Heart left ventricle (tissue), 16 donors: Measurements from ENCODE around the gene CELF4. TPM values are rescaled to one million over a fixed set of nuclear protein-coding genes. Genes with fewer than 3 reads are reported as not detected.

Experiments used
- ATAC-seq, 4 donors: fragments of 200-7000 bp; cut with Tn5 transposase; one replicate each; pipeline ENCODE4 v1.9.1; 2020 to 2022; ENCODE audit warnings: moderate library complexity in 4 of 4, mild to moderate bottlenecking in 3 of 4, moderate number of reproducible peaks in 1 of 4
- DNase-seq, 5 donors: peaks; one replicate each; pipeline ENCODE4 v3.0.0-alpha.2; 2020
- H3K27ac ChIP-seq, 12 donors: fragments of 200-600 bp; sonication (generic) in 4 of 12; one replicate each; pipeline versions ENCODE4 v1.5.0 to v1.8.0; 2016 to 2022; ENCODE audit warnings: mild to moderate bottlenecking in 2 of 12
- H3K27me3 ChIP-seq, 9 donors: fragments of 200-600 bp; sonication (generic) in 2 of 9; one replicate each; pipeline versions ENCODE4 v1.5.1 to v1.8.0; 2016 to 2022; ENCODE audit warnings: mild to moderate bottlenecking in 3 of 9
- H3K36me3 ChIP-seq, 9 donors: fragments of 200-600 bp; sonication (generic) in 2 of 9; one replicate each; pipeline versions ENCODE4 v1.5.0 to v1.8.0; 2018 to 2022; ENCODE audit warnings: mild to moderate bottlenecking in 2 of 9
- H3K4me1 ChIP-seq, 12 donors: fragments of 200-600 bp; sonication (generic) in 4 of 12; one replicate each; pipeline versions ENCODE4 v1.5.0 to v1.8.0; 2016 to 2022; ENCODE audit warnings: mild to moderate bottlenecking in 3 of 12
- H3K4me3 ChIP-seq, 12 donors: fragments of 200-600 bp; sonication (generic) in 4 of 12; one replicate each; pipeline versions ENCODE4 v1.5.0 to v1.8.0; 2017 to 2022; ENCODE audit warnings: mild to moderate bottlenecking in 9 of 12, moderate library complexity in 4 of 12
- H3K9me3 ChIP-seq, 12 donors: fragments of 200-600 bp; sonication (generic) in 4 of 12; one replicate each; pipeline versions ENCODE4 v1.5.0 to v1.8.0; 2016 to 2022; ENCODE audit warnings: mild to moderate bottlenecking in 1 of 12
- POLR2A ChIP-seq, 2 donors: fragments of 450-650 bp; IDR thresholded peaks; one replicate each; pipeline ENCODE4 v1.6.1; 2017; ENCODE audit warnings: antibody characterized with exemption in 2 of 2, mild to moderate bottlenecking in 2 of 2, moderate library complexity in 2 of 2
- WGBS, 4 donors: extraction: QIAGEN DNeasy Blood & Tissue Kit in 2 of 4; methylation state at CpG; one replicate each; pipeline versions ENCODE4 v1.1.5 to v1.1.7; 2013 to 2018; 5-methylcytosine and 5-hydroxymethylcytosine counted together
- intact Hi-C, 10 donors: fragments of 100-400 bp; cut with DNase I; formaldehyde crosslinking; loops; one replicate each; pipeline versions ENCODE4 v1.11.1 to v1.14.2; 2022
- polyA plus RNA-seq, 2 donors: library from polyadenylated mRNA; stranded (reverse); fragments of 200-250 nt; gene quantifications; one replicate each; pipeline ENCODE4 v1.2.3, GENCODE V29; 2013
- total RNA-seq, 9 donors: library from RNA; depleted of rRNA in 2 of 9; stranded (reverse); fragments of >200 nt in 2 of 9; fragmentation: NEBNext Ultra II Directional in 3 of 9; extraction: Animal tissue kit (Norgen Biotek cat#: 25700) in 3 of 9; gene quantifications; one replicate each; pipeline versions ENCODE4 v1.1.0 to v1.2.4, GENCODE V29; 2016 to 2023
- TF ChIP-seq, protein P1 (sequence below), 12 donors: fragments of 200-600 bp; sonication (generic) in 4 of 12; IDR thresholded peaks; one replicate each; pipeline versions ENCODE4 v1.5.0 to v1.8.0; 2018 to 2022; ENCODE audit warnings: antibody characterized with exemption in 12 of 12, mild to moderate bottlenecking in 5 of 12
- donor health status: ischemic (EF 13 %, LVEDD 7.1; RV severe dilation, severe dysfunction).
- donor health status: healthy with polysubstance abuse.
- donor health status: DM: no; HTN: yes; CAD: no.
- donor health status: DM: no; HTN: no; CAD: no.
- donor health status: ischemic (EF 25% LVEDD 6.9; RV normal size, moderate dysfunction).
- donor health status: ischemic (EF 25% LVEDD 5.7; RV mildly dilated, moderate dysfunction).
- donor health status: healthy.
- donor health status: DM: yes; HTN: yes; CAD: no.
- donor health status: ischemic (EF 35%, LVEDD 5.7; RV mildly dilated, moderate dysfunction).
- donor health status: nonischemic (EF 11% LVEDD 7.7; RV severe dilation, severe dysfunction).
- donor health status: DM: yes; HTN: yes; CAD: no.
- donor health status: PGD.
- donor health status: ischemic (EF 29% LVEDD 5.4; RV normal size, mild dysfunction).
- donor health status: nonischemic (EF 23%, LVEDD 6.1; RV moderate dilation, normal function).

CELF4 gene
- total and polyA plus RNA-seq, 11 donors = 0.11 to 0.67 (median 0.40) TPM; not detected in 3

- 88 to 90% (median 89%) methylated on average over 13 of the region's 13 CpGs for WGBS, 4 donors
- H3K27me3 ChIP-seq = no peaks in the 10 kb centered on the region
- H3K27ac ChIP-seq = no peak overlapping the region
- ATAC-seq (no peak), DNase-seq (no peak)
- H3K36me3 ChIP-seq = no peaks in the 10 kb centered on the region
- H3K4me3 ChIP-seq = no peak overlapping the region
- peaks cover 0 to 11% (median 0%) of the 10 kb centered on the region in 12 donors for H3K4me1 ChIP-seq
- no peaks in the 10 kb centered on the region for H3K9me3 ChIP-seq
- TF ChIP-seq, protein P1, sequence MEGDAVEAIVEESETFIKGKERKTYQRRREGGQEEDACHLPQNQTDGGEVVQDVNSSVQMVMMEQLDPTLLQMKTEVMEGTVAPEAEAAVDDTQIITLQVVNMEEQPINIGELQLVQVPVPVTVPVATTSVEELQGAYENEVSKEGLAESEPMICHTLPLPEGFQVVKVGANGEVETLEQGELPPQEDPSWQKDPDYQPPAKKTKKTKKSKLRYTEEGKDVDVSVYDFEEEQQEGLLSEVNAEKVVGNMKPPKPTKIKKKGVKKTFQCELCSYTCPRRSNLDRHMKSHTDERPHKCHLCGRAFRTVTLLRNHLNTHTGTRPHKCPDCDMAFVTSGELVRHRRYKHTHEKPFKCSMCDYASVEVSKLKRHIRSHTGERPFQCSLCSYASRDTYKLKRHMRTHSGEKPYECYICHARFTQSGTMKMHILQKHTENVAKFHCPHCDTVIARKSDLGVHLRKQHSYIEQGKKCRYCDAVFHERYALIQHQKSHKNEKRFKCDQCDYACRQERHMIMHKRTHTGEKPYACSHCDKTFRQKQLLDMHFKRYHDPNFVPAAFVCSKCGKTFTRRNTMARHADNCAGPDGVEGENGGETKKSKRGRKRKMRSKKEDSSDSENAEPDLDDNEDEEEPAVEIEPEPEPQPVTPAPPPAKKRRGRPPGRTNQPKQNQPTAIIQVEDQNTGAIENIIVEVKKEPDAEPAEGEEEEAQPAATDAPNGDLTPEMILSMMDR (IDR thresholded peaks at IDR 0.05) = no peak
- no peak for TF ChIP-seq POLR2A (IDR thresholded peaks at IDR 0.05)
- intact Hi-C loops = loop anchor here in 2 of 10 donors (10.0 kb wide), 2 partner anchors 50 to 60 kb away; no protein-coding TSS in a partner anchor
Observed at GRCh38 chr18:37434161-37434860, 131.3 kb downstream of the CELF4 start.

DNA sequence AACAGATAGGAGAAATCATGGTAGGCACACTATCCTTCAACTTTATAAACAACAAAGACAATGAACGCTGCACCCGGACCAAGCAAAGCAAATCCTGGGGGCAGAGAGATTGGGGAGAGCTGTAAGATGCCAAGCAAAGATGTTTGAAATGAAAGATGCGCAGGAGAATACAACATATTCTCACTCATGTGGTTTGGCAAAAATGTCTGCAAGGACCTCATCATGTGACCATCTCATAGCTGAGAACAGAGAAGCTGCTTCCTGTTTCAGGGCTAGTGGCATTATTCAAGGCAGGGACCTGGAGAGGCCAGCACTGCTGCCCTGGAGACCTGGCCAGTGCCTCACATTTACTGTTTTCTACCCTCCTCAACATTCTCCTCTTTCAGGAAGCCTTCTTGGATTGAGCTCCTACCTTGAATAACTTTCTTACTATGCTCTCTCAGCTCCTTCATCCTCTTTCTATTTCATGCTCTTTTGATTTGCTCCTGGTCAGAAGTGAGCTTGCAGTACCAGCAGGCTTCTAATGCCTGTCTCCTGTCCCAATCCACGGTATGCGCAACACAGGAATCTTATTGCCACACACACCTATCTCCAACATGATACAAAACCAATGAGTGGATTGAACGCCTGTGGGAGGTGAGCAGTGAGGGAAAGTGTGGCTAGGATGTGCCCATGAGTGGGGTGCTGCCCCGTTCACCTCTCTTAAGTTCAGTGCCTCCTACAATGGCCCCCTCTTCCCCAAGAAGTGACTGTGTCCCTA is 133.0 kb downstream of the CELF4 start:
- H3K4me3 ChIP-seq = no peak overlapping the region
- intact Hi-C loops = loop anchor here in 2 of 10 donors (10.0 kb wide), 2 partner anchors 48 to 62 kb away; no protein-coding TSS in a partner anchor
- H3K36me3 ChIP-seq = no peaks in the 10 kb centered on the region
- WGBS, 4 donors = 93 to 96% (median 95%) methylated on average over 7 of the region's 7 CpGs
- ATAC-seq (no peak), DNase-seq (no peak)
- no peaks in the 10 kb centered on the region for H3K9me3 ChIP-seq
- no peaks in the 10 kb centered on the region for H3K27me3 ChIP-seq
- H3K27ac ChIP-seq = no peak overlapping the region
- H3K4me1 ChIP-seq = peaks cover 0 to 11% (median 0%) of the 10 kb centered on the region in 12 donors
- TF ChIP-seq POLR2A (IDR thresholded peaks at IDR 0.05) = no peak
- TF ChIP-seq, protein P1 (IDR thresholded peaks at IDR 0.05) = no peak

- peaks cover 0 to under 1% (median 0%) of the 10 kb centered on the region in 12 donors for H3K4me1 ChIP-seq
- DNase-seq (no peak), ATAC-seq (no peak)
- H3K4me3 ChIP-seq = no peak overlapping the region
- no peak overlapping the region for H3K27ac ChIP-seq
- no peaks in the 10 kb centered on the region for H3K36me3 ChIP-seq
- H3K27me3 ChIP-seq = no peaks in the 10 kb centered on the region
- 64 to 74% (median 71%) methylated on average over 6 of the region's 6 CpGs for WGBS, 4 donors
- TF ChIP-seq, protein P1 (IDR thresholded peaks at IDR 0.05) = no peak
- TF ChIP-seq POLR2A (IDR thresholded peaks at IDR 0.05) = no peak
- no peaks in the 10 kb centered on the region for H3K9me3 ChIP-seq
- intact Hi-C loops = loop anchor here in 2 of 10 donors (10.0 kb wide), 2 partner anchors 46 to 64 kb away; no protein-coding TSS in a partner anchor
Observed at GRCh38 chr18:37430357-37431076, 135.1 kb downstream of the CELF4 start.
